GM19023 (cell line): ENCODE results near the gene RUNX1.

Experiments used
- ATAC-seq: cut with Tn5 transposase; IDR thresholded peaks from one replicate; pipeline ENCODE4 v1.9.1; 2021; ENCODE audit warnings: mild to moderate bottlenecking, moderate library complexity; ENCODE audit not compliant: unreplicated experiment

The RUNX1 gene

DNA sequence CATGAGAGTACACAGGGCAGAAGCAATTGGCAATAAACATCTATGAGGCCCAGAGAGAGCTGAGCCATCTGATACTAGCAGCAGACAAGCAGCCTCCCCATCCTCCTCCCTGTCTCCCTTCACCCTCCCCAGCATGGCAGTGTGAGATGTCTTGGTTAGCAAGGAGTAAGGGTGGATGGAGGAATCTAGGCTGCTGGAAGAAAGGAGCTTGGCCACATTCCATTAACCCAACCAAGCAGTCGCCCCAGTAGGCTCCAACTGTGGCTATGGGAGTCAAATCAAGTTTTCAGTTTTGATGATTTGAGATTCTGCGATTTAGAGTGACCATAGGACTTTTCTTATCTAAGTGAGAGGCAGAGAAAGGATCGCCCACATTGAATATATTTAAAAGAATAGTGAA, 12.9 kb upstream of the RUNX1 start:
- ATAC-seq: no peak

DNA sequence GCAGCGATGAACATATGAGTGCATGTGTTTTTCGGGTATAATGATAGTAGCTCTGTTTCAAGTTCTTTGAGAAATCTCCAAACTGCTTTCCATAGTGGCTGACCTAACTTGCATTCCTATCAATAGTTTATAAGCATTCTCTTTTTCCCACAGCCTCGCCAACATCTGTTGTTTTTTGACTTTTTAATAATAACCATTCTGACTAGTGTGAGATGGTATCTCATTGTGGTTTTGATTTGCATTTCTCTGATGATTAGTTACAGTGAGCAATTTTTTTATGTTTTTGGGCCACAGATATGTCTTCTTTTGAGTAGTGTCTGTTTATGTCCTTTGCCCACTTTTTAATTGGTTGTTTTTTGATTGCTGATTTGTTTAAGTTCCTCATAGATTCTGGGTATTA, 10.6 kb upstream of the RUNX1 start:
- ATAC-seq: no peak

GRCh38 chr21:35058058-35058457, 9.0 kb upstream of the RUNX1 start:
- ATAC-seq: no peak

DNA sequence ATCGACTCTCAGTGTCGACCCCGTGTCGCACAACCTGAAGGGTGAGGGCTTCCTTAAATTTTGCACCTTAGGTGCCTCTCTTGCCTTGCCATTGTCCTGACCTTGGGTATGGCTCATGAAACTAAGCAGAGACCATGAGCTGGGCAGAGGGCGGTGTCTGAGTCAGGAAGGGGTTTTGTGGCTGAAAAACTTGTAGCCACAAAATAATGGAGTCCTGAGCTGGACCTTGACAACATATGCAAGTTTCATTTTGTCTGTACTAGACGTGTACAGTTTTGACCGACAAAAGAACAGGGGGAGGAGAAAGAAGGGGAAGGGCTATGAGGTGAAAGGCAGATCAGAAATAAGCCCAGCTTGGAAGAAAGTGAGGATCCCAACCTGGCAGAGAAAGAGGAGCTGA, 8.3 kb upstream of the RUNX1 start:
- no peak for ATAC-seq

- ATAC-seq: no peak
Measured at GRCh38 chr21:35053356-35054096, 4.4 kb upstream of the RUNX1 start.

- ATAC-seq: no peak
Measured at GRCh38 chr21:35052801-35053200, 3.7 kb upstream of the RUNX1 start.

GRCh38 chr21:35051287-35051818, 2.3 kb upstream of the RUNX1 start:
- no peak for ATAC-seq

DNA sequence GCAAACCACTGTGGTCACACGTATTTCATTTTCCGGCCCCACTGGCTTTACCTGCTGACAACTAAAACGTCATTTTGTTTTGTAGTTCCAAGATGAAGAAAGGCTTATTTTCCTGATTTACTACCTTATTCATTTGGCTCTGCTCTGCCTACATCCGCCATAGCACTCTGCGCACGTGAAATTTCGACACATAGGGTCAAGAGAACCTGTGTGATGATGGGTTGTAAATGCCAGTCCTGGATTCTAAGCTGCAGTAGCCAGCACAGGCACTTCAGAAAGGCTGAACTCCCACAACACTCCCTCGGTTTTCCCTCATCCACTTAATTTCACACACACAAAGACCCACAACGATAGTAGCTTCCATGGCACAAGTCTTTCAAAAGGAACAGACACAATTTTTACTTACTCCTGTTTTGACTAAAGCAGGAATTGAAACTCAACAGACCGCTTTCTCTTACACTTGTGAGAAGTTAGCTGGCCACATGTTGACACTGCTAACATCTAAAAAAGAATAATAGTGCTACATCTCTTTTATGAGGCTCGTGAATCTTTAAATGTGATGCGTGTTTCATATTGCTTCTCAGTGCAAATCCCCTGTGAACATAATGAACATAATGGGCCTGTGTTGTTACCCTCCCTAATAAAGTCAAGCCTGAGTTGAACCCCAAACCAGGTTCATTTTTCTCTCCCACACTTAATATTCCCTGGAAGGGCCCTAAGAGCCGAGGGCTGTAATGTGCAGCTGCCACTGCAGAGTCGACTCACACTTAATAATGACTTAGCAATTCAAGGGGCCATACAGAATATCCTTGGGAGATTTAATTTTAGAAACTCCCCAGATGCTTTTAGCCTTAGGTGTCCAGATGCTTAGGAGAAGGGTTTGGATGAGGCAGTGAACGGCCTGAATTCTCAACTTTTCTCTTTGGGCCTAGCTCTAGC, 1.5 kb upstream of the RUNX1 start:
- no peak for ATAC-seq

DNA sequence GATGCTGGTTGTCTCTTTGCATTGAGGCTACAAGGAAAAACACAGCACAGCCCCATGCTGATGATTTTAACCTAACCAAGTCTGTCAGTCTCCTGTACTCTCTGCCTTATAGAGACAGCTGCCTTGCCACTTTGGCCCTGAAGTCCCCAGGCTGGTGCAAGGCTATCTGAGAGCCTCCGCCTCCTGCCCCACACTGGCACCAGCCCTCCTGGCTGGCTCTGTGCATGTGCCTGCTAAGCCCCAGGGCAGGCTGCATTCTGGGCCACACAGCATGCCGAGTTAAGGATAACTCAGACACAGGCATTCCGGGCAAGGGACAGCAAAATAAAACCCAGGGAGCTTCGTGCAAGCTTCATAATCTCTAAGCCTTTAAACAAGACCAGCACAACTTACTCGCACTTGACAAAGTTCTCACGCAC, 910 bp downstream of the RUNX1 start:
- no peak for ATAC-seq

- no peak for ATAC-seq
Measured at GRCh38 chr21:35046880-35047229, 2.2 kb downstream of the RUNX1 start.

DNA sequence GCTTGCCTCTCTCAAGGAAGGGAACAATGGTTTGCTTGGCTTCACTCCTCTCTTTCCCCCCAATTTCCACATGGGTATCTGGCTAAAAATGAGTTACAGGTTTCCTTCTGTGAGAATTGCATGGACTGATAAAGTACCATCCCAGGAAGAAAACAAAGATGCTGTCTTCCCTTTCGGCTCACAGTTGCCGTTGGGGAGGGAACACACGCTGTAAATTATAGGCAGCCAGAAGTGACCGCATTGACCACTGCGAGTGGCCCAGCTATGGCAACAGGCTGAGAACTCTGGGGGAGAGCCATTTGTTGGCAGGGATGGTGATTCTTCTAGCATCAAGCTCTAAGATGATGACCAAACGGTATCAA, 2.9 kb downstream of the RUNX1 start:
- ATAC-seq: no peak

DNA sequence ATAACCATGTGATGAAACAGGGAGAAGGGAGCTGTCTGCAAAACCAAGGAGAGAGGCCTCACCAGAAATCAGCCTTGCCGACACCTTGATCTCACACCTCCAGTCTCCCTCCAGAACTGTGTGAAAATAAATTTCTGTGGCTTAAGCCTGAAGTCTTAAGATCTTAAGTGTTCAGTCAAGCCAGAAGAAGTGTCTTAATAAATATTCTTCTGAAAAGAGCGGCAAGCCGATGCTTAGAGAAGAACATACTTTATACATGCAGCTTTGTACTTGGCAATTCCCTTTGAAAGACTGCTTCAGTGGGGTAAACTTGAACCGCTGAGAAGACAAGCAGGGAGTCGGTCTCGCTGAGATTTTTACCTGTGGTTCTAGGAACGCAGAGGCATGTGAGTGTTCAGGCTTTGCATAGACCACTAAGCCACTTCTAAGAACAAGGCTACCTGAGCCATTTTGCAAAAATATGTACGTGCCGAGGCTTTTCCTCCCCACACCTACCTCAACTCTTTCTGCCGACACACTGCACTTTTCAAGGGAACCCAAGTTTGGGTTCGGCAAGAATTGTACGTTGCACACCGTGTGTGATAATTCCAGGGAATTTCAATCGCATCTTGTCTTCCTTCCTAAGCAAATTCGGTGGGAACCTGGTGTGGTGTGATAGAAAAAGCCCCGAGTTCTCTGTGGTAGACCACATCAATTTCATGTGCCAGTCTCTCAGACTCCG, 3.4 kb downstream of the RUNX1 start:
- ATAC-seq: no peak

- ATAC-seq: no peak
Measured at GRCh38 chr21:35044770-35045541, 4.1 kb downstream of the RUNX1 start.

DNA sequence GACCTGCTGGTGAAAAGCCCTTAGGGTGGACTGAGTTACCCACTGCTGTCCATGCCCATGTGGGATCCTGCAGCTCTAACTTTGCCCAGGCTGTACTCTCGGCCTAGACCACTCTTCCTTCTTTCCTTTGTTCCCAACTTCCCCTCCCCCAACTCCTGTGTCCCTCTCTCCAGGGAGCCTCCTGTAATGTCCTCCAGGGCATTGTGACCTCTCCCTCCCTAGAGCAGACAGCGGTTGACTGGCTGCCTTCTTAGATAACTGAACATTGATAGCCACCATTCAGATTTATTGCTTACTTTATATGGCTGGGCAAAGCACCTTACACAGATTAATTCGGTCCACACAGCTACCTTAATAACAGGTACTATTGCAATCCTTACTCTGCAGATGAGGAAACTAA, 5.0 kb downstream of the RUNX1 start:
- no peak for ATAC-seq

DNA sequence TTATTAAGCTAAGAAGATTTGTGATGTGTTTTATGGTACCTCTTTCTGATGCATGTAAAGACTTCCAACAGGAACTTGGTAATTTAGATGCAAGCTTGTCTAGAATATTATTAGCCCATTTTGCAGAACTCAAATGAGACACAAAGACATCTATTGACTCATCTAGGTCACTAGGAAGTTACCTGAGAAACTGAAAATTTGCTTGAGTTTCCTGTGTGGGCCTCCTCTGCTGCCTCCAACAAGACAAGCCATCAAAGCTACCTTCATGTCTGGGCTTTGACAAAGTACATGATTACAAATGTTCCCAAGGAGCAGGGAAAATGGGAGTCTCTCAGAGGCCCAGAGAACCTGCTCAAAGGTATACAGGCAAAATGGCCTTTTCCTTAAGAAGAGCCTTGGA, 5.6 kb downstream of the RUNX1 start:
- no peak for ATAC-seq

DNA sequence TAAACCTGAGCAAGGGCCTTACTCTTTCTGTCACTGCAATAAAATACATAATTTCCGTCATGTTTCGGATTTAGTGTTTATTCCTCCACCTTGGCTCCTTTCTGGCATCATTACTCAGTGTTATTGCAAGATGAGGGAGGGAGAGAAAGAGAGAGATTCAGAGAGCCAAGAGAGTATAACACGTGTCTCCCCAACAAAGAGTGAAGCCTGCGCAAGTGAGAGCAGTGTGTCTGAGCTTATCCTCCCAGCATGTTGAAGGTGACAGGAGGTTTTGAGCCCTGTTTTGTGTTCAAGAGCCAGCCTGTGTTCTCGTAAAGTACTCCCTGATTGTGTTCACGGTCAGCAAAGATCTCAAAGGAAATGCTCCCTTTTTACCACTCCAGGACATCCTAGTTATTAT, 6.3 kb downstream of the RUNX1 start:
- no peak for ATAC-seq

- no peak for ATAC-seq
Measured at GRCh38 chr21:35041881-35042280, 7.2 kb downstream of the RUNX1 start.

DNA sequence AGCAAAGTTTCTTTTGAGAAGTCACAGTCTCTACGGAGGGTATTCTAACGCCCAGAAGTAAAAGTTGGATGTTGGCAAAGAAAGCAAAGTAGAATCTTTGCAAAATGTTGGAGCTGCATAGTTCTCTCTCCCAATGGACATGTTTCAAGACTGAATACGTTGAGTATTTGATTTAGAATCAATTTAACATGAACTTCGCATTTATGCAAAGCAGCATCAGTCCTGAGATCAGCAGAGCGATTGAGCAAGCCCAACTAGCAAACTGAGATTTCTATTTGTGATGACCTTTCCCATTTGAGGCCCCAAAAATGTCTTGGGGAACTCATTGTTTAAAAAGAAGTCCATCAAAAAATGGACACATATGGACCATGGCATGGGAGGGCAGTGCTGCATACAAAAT, 8.0 kb downstream of the RUNX1 start:
- no peak for ATAC-seq

- no peak for ATAC-seq
Measured at GRCh38 chr21:35039595-35040289, 9.4 kb downstream of the RUNX1 start.

DNA sequence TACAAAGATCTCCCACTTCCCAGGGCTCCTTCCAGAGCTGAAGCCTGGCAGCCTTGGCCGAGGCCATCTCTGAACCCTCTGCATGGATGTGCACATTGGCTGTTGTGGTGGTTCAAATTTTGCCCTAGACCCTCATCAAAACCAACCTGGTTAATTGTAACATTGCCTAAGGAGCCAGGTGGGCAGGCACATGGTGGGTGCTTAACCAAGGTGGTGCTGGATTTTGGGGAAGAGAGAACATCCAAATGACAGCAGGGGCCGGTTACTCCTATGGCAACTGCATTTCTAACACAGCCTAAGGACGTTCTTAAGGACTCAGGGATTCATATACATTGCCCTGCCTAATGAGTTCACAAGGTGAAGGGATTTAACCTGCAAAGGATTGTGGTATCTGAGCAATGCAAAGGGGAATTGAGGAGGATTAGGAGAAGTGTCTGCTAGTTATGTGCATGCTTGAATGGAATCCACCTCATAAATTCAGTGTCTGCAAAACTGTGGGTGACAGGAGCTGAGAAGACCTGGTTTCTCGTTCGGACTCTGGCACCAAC, 10.3 kb downstream of the RUNX1 start:
- ATAC-seq: no peak
